Vagina (tissue), 2 donors: ENCODE data around the gene NTM. TPM values are rescaled to one million over a fixed set of nuclear protein-coding genes. Genes with fewer than 3 reads are reported as not detected.

ENCODE experiments used
- DNase-seq, 2 donors: peaks; one replicate each; pipeline ENCODE4 v3.0.0-alpha.2; 2017; ENCODE audit errors: extremely low spot score in 2 of 2
- H3K27ac ChIP-seq: fragments of 200-600 bp; sonication (generic); one replicate; pipeline ENCODE4 v1.5.1; 2019
- H3K27me3 ChIP-seq: fragments of 200-600 bp; sonication (generic); one replicate; pipeline ENCODE4 v1.5.1; 2019
- H3K36me3 ChIP-seq, 2 donors: fragments of 200-600 bp; sonication (generic); one replicate each; pipeline ENCODE4 v1.5.1; 2017 to 2019
- H3K4me1 ChIP-seq: fragments of 200-600 bp; sonication (generic); one replicate; pipeline ENCODE4 v1.5.1; 2019
- H3K4me3 ChIP-seq, 2 donors: fragments of 200-600 bp; sonication (generic); 1 replicate in 1 of 2; 2 replicates in 1 of 2; pipeline ENCODE4 v1.5.1; 2016 to 2019
- H3K9me3 ChIP-seq: fragments of 200-600 bp; sonication (generic); one replicate; pipeline ENCODE4 v1.5.1; 2019
- CTCF ChIP-seq, 3 experiments: fragments of 450-650 bp in 2 of 3; fragments of 200-600 bp in 1 of 3; sonication (generic) in 1 of 3; IDR thresholded peaks; one replicate each; pipeline ENCODE4 v1.5.1; 2017 to 2019; ENCODE audit warnings: antibody characterized with exemption in 3 of 3, mild to moderate bottlenecking in 2 of 3, moderate library complexity in 2 of 3
- POLR2A ChIP-seq, 2 donors: fragments of 450-650 bp; IDR thresholded peaks; one replicate each; pipeline ENCODE4 v1.6.1; 2017; ENCODE audit warnings: antibody characterized with exemption in 2 of 2, mild to moderate bottlenecking in 2 of 2, moderate library complexity in 2 of 2
- POLR2AphosphoS5 ChIP-seq, 2 donors: sonication (generic); formaldehyde crosslinking; IDR thresholded peaks; one replicate each; pipeline ENCODE4 v1.9.0; 2017; ENCODE audit warnings: antibody characterized with exemption in 2 of 2, mild to moderate bottlenecking in 2 of 2, low read depth in 1 of 2; ENCODE audit not compliant: insufficient read depth in 1 of 2
- intact Hi-C: fragments of 100-400 bp; cut with DNase I; formaldehyde crosslinking; loops from one replicate; pipeline ENCODE4 v1.15.1; 2023
- total RNA-seq: library from RNA; depleted of rRNA; stranded (reverse); fragments of >200 nt; gene quantifications from one replicate; pipeline ENCODE4 v1.2.3, GENCODE V29; 2016

Gene NTM
- total RNA-seq, 1 donor from 2014 or later, result 4.2 TPM

- no peak for TF ChIP-seq CTCF (IDR thresholded peaks at IDR 0.05)
- TF ChIP-seq POLR2AphosphoS5 (IDR thresholded peaks at IDR 0.05; ENCODE audit: insufficient read depth in 1 of 2, low read depth in 1 of 2), result no peak
- TF ChIP-seq POLR2A (IDR thresholded peaks at IDR 0.05), result no peak
Observed at GRCh38 chr11:131404010-131404409, 33.6 kb downstream of the NTM start.

GRCh38 chr11:131408025-131408640 is 37.7 kb downstream of the NTM start:
- TF ChIP-seq POLR2AphosphoS5 (IDR thresholded peaks at IDR 0.05; ENCODE audit: insufficient read depth in 1 of 2, low read depth in 1 of 2), result no peak
- TF ChIP-seq CTCF (IDR thresholded peaks at IDR 0.05), result no peak
- TF ChIP-seq POLR2A (IDR thresholded peaks at IDR 0.05), result no peak
- DNase-seq, result no peak
- H3K4me1 ChIP-seq, result no peaks in the 10 kb centered on the region
- no peaks in the 10 kb centered on the region for H3K9me3 ChIP-seq
- H3K27ac ChIP-seq, result no peak overlapping the region
- H3K4me3 ChIP-seq, result no peak overlapping the region
- no peaks in the 10 kb centered on the region for H3K27me3 ChIP-seq
- intact Hi-C loops, result no loop called here
- H3K36me3 ChIP-seq, result no peaks in the 10 kb centered on the region

More at GRCh38 chr11:131404010-131404409, 33.6 kb downstream of the NTM start:
- intact Hi-C loops, result no loop called here
- no peaks in the 10 kb centered on the region for H3K9me3 ChIP-seq
- H3K36me3 ChIP-seq, result no peaks in the 10 kb centered on the region
- no peak for DNase-seq
- no peaks in the 10 kb centered on the region for H3K4me1 ChIP-seq
- H3K27me3 ChIP-seq, result no peaks in the 10 kb centered on the region
- H3K4me3 ChIP-seq, result no peak overlapping the region
- no peak overlapping the region for H3K27ac ChIP-seq

- H3K36me3 ChIP-seq, result no peaks in the 10 kb centered on the region
- H3K4me1 ChIP-seq, result no peaks in the 10 kb centered on the region
- no peak overlapping the region for H3K27ac ChIP-seq
- H3K4me3 ChIP-seq, result no peak overlapping the region
- H3K9me3 ChIP-seq, result no peaks in the 10 kb centered on the region
- no peak for DNase-seq
- intact Hi-C loops, result no loop called here
- TF ChIP-seq POLR2A (IDR thresholded peaks at IDR 0.05) (no peak), POLR2AphosphoS5 (IDR thresholded peaks at IDR 0.05; ENCODE audit: insufficient read depth in 1 of 2, low read depth in 1 of 2) (no peak), CTCF (IDR thresholded peaks at IDR 0.05) (no peak)
- no peaks in the 10 kb centered on the region for H3K27me3 ChIP-seq
Observed at GRCh38 chr11:131409345-131409744, 38.9 kb downstream of the NTM start.

GRCh38 chr11:131411636-131412035 is 41.2 kb downstream of the NTM start:
- Histone ChIP-seq H3K27ac (no peak overlapping the region), H3K4me1 (no peaks in the 10 kb centered on the region), H3K4me3 (no peak overlapping the region), H3K27me3 (no peaks in the 10 kb centered on the region), H3K9me3 (no peaks in the 10 kb centered on the region), H3K36me3 (no peaks in the 10 kb centered on the region)
- intact Hi-C loops, result no loop called here
- DNase-seq, result no peak
- TF ChIP-seq CTCF (IDR thresholded peaks at IDR 0.05) (no peak), POLR2A (IDR thresholded peaks at IDR 0.05) (no peak), POLR2AphosphoS5 (IDR thresholded peaks at IDR 0.05; ENCODE audit: insufficient read depth in 1 of 2, low read depth in 1 of 2) (no peak)

GRCh38 chr11:131412061-131412460 is 41.6 kb downstream of the NTM start:
- no peak for DNase-seq
- TF ChIP-seq POLR2A (IDR thresholded peaks at IDR 0.05) (no peak), CTCF (IDR thresholded peaks at IDR 0.05) (no peak), POLR2AphosphoS5 (IDR thresholded peaks at IDR 0.05; ENCODE audit: insufficient read depth in 1 of 2, low read depth in 1 of 2) (no peak)
- no peaks in the 10 kb centered on the region for H3K4me1 ChIP-seq
- no peaks in the 10 kb centered on the region for H3K27me3 ChIP-seq
- H3K9me3 ChIP-seq, result no peaks in the 10 kb centered on the region
- no peak overlapping the region for H3K4me3 ChIP-seq
- intact Hi-C loops, result no loop called here
- H3K36me3 ChIP-seq, result no peaks in the 10 kb centered on the region
- no peak overlapping the region for H3K27ac ChIP-seq
